HCT116 (cell line): Measurements from ENCODE around the gene HDHD3.

Experiments
- ATF3 ChIP-seq: IDR thresholded peaks from 2 replicates; pipeline ENCODE4 v1.6.1; 2012
- EZH2phosphoT487 ChIP-seq: fragments of 200-600 bp; IDR thresholded peaks from 2 replicates; pipeline ENCODE4 v1.6.1; 2018; ENCODE audit warnings: antibody characterized with exemption, borderline replicate concordance
- POLR2A ChIP-seq: IDR thresholded peaks from 2 replicates; pipeline ENCODE4 v1.7.0; 2011; ENCODE audit warnings: borderline replicate concordance; ENCODE audit not compliant: insufficient read depth, insufficient read length; ENCODE audit errors: extremely low read depth
- SIN3A ChIP-seq: IDR thresholded peaks from 2 replicates; pipeline ENCODE4 v1.6.1; 2012; ENCODE audit warnings: low read depth
- SP1 ChIP-seq: IDR thresholded peaks from 2 replicates; pipeline ENCODE4 v1.6.1; 2012; ENCODE audit warnings: low read depth
- TCF7L2 ChIP-seq: IDR thresholded peaks from 2 replicates; pipeline ENCODE4 v1.7.0; 2011; ENCODE audit warnings: borderline replicate concordance, inconsistent platforms; ENCODE audit not compliant: insufficient read depth, insufficient read length; ENCODE audit errors: extremely low read depth
- TF ChIP-seq, protein P1 (sequence below), 3 experiments: fragments of 200-600 bp in 1 of 3; sonication (generic) in 1 of 3; IDR thresholded peaks in 2 of 3; conservative IDR thresholded peaks in 1 of 3; 2 replicates each; pipeline ENCODE4 v1.5.1; 2012 to 2017; ENCODE audit warnings: low read depth in 2 of 3, low read length in 2 of 3, antibody characterized with exemption in 1 of 3, borderline replicate concordance in 1 of 3, control low read depth in 1 of 3, mild to moderate bottlenecking in 1 of 3, mixed read lengths in 1 of 3, mixed run types in 1 of 3, moderate library complexity in 1 of 3; ENCODE audit not compliant: insufficient read depth in 1 of 3

GRCh38 chr9:113343732-113344231 lies 33.0 kb downstream of the HDHD3 start:
- TF ChIP-seq, protein P1, sequence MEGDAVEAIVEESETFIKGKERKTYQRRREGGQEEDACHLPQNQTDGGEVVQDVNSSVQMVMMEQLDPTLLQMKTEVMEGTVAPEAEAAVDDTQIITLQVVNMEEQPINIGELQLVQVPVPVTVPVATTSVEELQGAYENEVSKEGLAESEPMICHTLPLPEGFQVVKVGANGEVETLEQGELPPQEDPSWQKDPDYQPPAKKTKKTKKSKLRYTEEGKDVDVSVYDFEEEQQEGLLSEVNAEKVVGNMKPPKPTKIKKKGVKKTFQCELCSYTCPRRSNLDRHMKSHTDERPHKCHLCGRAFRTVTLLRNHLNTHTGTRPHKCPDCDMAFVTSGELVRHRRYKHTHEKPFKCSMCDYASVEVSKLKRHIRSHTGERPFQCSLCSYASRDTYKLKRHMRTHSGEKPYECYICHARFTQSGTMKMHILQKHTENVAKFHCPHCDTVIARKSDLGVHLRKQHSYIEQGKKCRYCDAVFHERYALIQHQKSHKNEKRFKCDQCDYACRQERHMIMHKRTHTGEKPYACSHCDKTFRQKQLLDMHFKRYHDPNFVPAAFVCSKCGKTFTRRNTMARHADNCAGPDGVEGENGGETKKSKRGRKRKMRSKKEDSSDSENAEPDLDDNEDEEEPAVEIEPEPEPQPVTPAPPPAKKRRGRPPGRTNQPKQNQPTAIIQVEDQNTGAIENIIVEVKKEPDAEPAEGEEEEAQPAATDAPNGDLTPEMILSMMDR (IDR thresholded peaks at IDR 0.05 in 2 of 3, conservative IDR thresholded peaks at IDR 0.05 in 1 of 3; ENCODE audit: borderline replicate concordance in 1 of 3, insufficient read depth in 1 of 3, low read depth in 2 of 3, low read length in 2 of 3) = no peak
- TF ChIP-seq POLR2A (no peak), TCF7L2 (no peak), ATF3 (no peak), SP1 (no peak), SIN3A (no peak), EZH2phosphoT487 (no peak)
